DMS 273 (cell line): ENCODE measurements around the gene YIPF2.
"Not testable (repeated sequence)": the region's sequence is repeated elsewhere in the genome, so short reads cannot be mapped to it uniquely, and the experiment has no call there.

ENCODE experiments used
- DNase-seq: peaks from one replicate; lab custom pipeline; 2025; ENCODE audit not compliant: unreplicated experiment; lab: John Stamatoyannopoulos, UW

YIPF2 gene

GRCh38 chr19:10877608-10878007 is 50.8 kb downstream of the YIPF2 start:
- DNase-seq = not testable (repeated sequence)

GRCh38 chr19:10876459-10877240 is 51.8 kb downstream of the YIPF2 start:
- no peak for DNase-seq

GRCh38 chr19:10874024-10874423 is 54.4 kb downstream of the YIPF2 start:
- no peak for DNase-seq

- peak; percentile 53 for DNase-seq
Measured at GRCh38 chr19:10872546-10873107, 55.8 kb downstream of the YIPF2 start.
